Measurements from ENCODE around the gene N4BP2.

Gene N4BP2

GRCh38 chr4:40195182-40196177 lies 138.8 kb downstream of the N4BP2 start:
- TF ChIP-seq, protein P1, sequence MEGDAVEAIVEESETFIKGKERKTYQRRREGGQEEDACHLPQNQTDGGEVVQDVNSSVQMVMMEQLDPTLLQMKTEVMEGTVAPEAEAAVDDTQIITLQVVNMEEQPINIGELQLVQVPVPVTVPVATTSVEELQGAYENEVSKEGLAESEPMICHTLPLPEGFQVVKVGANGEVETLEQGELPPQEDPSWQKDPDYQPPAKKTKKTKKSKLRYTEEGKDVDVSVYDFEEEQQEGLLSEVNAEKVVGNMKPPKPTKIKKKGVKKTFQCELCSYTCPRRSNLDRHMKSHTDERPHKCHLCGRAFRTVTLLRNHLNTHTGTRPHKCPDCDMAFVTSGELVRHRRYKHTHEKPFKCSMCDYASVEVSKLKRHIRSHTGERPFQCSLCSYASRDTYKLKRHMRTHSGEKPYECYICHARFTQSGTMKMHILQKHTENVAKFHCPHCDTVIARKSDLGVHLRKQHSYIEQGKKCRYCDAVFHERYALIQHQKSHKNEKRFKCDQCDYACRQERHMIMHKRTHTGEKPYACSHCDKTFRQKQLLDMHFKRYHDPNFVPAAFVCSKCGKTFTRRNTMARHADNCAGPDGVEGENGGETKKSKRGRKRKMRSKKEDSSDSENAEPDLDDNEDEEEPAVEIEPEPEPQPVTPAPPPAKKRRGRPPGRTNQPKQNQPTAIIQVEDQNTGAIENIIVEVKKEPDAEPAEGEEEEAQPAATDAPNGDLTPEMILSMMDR (conservative IDR thresholded peaks at IDR 0.05; ENCODE audit: low read depth): no peak
- POLR2A ChIA-PET (ENCODE audit: low non-redundant PET): no interaction called here
- CTCF ChIA-PET: interaction anchor here (0.6 to 0.7 kb wide), 3 partner anchors 19 to 79 kb away, joined by 3 to 4 read pairs (median 3); no protein-coding TSS in a partner anchor
- DNase-seq (ENCODE audit: low spot score): no peak
- no peak overlapping the region for H3K27ac ChIP-seq

DNA sequence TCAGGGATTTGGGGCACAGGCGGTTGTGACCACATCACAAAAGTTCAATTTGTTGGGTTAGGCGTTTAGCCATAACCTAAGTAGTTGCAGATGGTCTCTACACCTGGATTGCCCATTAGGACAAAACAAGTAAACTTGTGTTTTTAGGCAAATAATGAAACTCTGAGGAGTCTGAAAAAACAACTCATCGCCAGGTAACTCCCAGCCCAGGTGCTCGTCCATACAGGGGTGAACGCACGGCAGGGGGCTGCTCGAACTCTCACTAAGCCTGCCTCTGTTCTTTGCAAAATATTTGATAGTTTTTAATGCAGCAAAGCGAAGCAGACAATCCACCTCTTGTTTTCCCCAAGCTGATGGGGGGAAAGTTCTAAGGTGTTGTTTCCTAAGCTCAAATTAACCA lies 139.6 kb downstream of the N4BP2 start:
- POLR2A ChIA-PET (ENCODE audit: low non-redundant PET): no interaction called here
- TF ChIP-seq, protein P1 (conservative IDR thresholded peaks at IDR 0.05; ENCODE audit: low read depth): no peak
- DNase-seq (ENCODE audit: low spot score): no peak
- no peak overlapping the region for H3K27ac ChIP-seq
- CTCF ChIA-PET: interaction anchor here (0.7 kb wide), 1 partner anchor 426 kb away, joined by 4 read pairs; no protein-coding TSS in a partner anchor

DNA sequence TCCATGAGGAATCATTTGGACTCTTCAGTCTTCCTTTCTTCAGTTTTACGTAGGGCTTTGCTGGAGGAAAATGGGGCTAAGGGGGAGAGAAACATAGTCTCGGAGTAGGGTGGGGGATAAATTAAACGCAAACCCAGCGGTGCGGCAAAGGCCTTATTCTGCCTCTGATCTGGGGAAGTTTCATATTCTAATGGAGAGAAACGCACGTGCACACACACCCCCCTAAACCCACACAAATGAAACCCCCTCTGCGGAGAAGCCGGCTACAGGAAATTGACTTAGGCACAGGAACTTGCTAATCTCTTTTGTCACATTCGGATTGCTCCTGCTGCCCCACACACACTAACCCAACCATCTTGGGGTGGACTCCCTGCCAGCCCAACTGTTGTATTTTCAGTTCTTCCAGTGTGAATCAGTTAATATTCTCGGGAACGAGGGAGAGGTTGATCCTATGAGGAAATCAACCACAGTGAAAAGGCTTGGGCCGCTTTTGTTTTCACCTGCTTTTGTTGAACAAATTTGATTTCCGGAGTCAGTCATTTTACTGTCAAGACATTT lies 140.2 kb downstream of the N4BP2 start, which contains the start of gene RHOH:
Gene RHOH (plus strand): TSS at position 308 of the 558 bp plus-strand sequence. CDS start 46,356 bp downstream, outside the sequence.
- DNase-seq (ENCODE audit: low spot score): no peak
- ChIA-PET POLR2A (ENCODE audit: low non-redundant PET) (no interaction called here), CTCF (interaction anchor here (0.7 kb wide), 1 partner anchor 426 kb away, joined by 4 read pairs; no protein-coding TSS in a partner anchor)
- TF ChIP-seq, protein P1 (conservative IDR thresholded peaks at IDR 0.05; ENCODE audit: low read depth): no peak
- H3K27ac ChIP-seq: no peak within 1 kb of the TSS

GRCh38 chr4:40197879-40198689 lies 141.4 kb downstream of the N4BP2 start:
- POLR2A ChIA-PET (ENCODE audit: low non-redundant PET): no interaction called here
- H3K27ac ChIP-seq: no peak overlapping the region
- TF ChIP-seq, protein P1 (conservative IDR thresholded peaks at IDR 0.05; ENCODE audit: low read depth): no peak
- CTCF ChIA-PET: interaction anchor here (0.6 kb wide), 2 partner anchors 64 to 927 kb away, joined by 3 read pairs; no protein-coding TSS in a partner anchor
- no peak for DNase-seq (ENCODE audit: low spot score)

GRCh38 chr4:40199179-40199670 lies 142.6 kb downstream of the N4BP2 start:
- no peak for DNase-seq (ENCODE audit: low spot score)
- ChIA-PET CTCF (interaction anchor here (0.6 kb wide), 2 partner anchors 17 to 65 kb away, joined by 3 to 4 read pairs; no protein-coding TSS in a partner anchor), POLR2A (ENCODE audit: low non-redundant PET) (no interaction called here)
- TF ChIP-seq, protein P1 (conservative IDR thresholded peaks at IDR 0.05; ENCODE audit: low read depth): no peak
- H3K27ac ChIP-seq: no peak overlapping the region
